Lung (tissue), 13 donors: Measurements from ENCODE around the gene ELF3. TPM values are rescaled to one million over a fixed set of nuclear protein-coding genes. Genes with fewer than 3 reads are reported as not detected.
"Not testable (repeated sequence)": the region's sequence is repeated elsewhere in the genome, so short reads cannot be mapped to it uniquely, and the experiment has no call there.

ENCODE experiments used
- ATAC-seq: fragments of 200-7000 bp; cut with Tn5 transposase; one replicate; pipeline ENCODE4 v1.9.1; 2020; ENCODE audit warnings: moderate number of reproducible peaks; ENCODE audit not compliant: insufficient read depth, low FRiP score
- DNase-seq, 3 donors: peaks; one replicate each; pipeline ENCODE4 v3.0.0-alpha.2; 2013 to 2017
- H3K27ac ChIP-seq, 2 donors: one replicate each; pipeline ENCODE4 v1.5.1; 2013; ENCODE audit warnings: mild to moderate bottlenecking in 2 of 2, moderate library complexity in 2 of 2, control low read depth in 1 of 2, inconsistent platforms in 1 of 2, low read depth in 1 of 2, low read length in 1 of 2
- H3K27me3 ChIP-seq, 3 donors: one replicate each; pipeline ENCODE4 v1.5.1; 2013; ENCODE audit warnings: low read length in 2 of 3; ENCODE audit not compliant: control insufficient read depth in 3 of 3, insufficient read depth in 3 of 3
- H3K36me3 ChIP-seq, 4 donors: one replicate each; pipeline ENCODE4 v1.5.1; 2013; ENCODE audit warnings: low read length in 4 of 4, mild to moderate bottlenecking in 1 of 4, moderate library complexity in 1 of 4; ENCODE audit not compliant: control insufficient read depth in 4 of 4, insufficient read depth in 4 of 4
- H3K4me1 ChIP-seq, 5 donors: one replicate each; pipeline ENCODE4 v1.5.1; 2013; ENCODE audit warnings: low read length in 5 of 5, mild to moderate bottlenecking in 2 of 5, moderate library complexity in 1 of 5; ENCODE audit not compliant: control insufficient read depth in 5 of 5, insufficient read depth in 5 of 5
- H3K4me3 ChIP-seq: one replicate; pipeline ENCODE4 v1.5.1; 2013; ENCODE audit warnings: mild to moderate bottlenecking, control low read depth, moderate library complexity
- H3K9ac ChIP-seq, 2 donors: one replicate each; pipeline ENCODE4 v1.5.1; 2013; ENCODE audit warnings: low read length in 2 of 2, control low read depth in 1 of 2; ENCODE audit not compliant: insufficient read depth in 1 of 2
- H3K9me3 ChIP-seq, 4 donors: one replicate each; pipeline ENCODE4 v1.5.1; 2013; ENCODE audit warnings: low read length in 3 of 4, mild to moderate bottlenecking in 1 of 4, moderate library complexity in 1 of 4; ENCODE audit not compliant: control insufficient read depth in 4 of 4, insufficient read depth in 3 of 4
- WGBS, 2 donors: extraction: QIAGEN DNeasy Blood & Tissue Kit; methylation state at CpG; one replicate each; pipeline ENCODE4 v1.1.7; 2013; 5-methylcytosine and 5-hydroxymethylcytosine counted together
- polyA plus RNA-seq, 2 donors: library from polyadenylated mRNA; stranded (reverse); fragments of 200-250 nt; gene quantifications; one replicate each; pipeline ENCODE4 v1.2.1, GENCODE V29; 2013
- small RNA-seq: library from RNA; depleted of rRNA; stranded (forward); fragments of <200 nt; gene quantifications from one replicate; pipeline ENCODE3, GENCODE V24; 2014; ENCODE audit warnings: low replicate concordance
- total RNA-seq, 2 donors: library from RNA; depleted of rRNA in 1 of 2; stranded (reverse); fragments of >200 nt in 1 of 2; gene quantifications; one replicate each; pipeline ENCODE4 v1.2.1, GENCODE V29; 2014 to 2021
- TF ChIP-seq, protein P1 (sequence below): IDR thresholded peaks from 2 replicates; pipeline ENCODE4 v1.5.1; 2012; ENCODE audit warnings: mild to moderate bottlenecking; ENCODE audit errors: control extremely low read depth, extremely low read depth
- donor health status: control.
- donor health status: control.
- donor health status: Bipolar disorder and iron deficiency.
- donor health status: healthy.
- donor health status: DM: yes; HTN: yes; CAD: no.

The ELF3 gene
- total and polyA plus RNA-seq, 4 donors, result 143 to 219 (median 149) TPM

DNA sequence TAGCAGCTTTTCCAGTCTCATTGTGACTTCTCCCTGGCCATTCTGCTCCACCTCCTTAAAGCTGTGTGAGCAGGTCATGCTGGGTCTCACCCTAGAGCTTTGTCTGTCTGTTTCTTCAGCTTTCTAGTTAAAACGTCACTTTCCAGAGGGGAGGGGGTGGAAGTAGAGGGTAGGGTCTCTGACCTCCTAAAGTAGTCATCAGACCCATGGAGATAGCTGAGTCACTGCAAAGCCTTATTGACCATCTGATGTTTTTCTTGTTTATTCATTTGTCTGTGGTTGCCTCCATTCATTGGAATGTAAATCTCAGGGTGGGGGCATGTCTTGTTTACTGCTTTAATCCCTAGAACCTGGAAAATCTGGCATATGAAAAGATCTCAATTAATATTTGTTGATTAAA lies 52.7 kb downstream of the ELF3 start:
- WGBS, 2 donors, result 29 to 38% methylated on average over 1 of the region's 1 CpG
- Histone ChIP-seq H3K9me3 (no peaks in the 10 kb centered on the region), H3K9ac (no peak overlapping the region), H3K4me3 (no peak overlapping the region), H3K4me1 (no peaks in the 10 kb centered on the region), H3K27ac (no peak overlapping the region), H3K27me3 (no peaks in the 10 kb centered on the region), H3K36me3 (no peaks in the 10 kb centered on the region)
- TF ChIP-seq, protein P1, sequence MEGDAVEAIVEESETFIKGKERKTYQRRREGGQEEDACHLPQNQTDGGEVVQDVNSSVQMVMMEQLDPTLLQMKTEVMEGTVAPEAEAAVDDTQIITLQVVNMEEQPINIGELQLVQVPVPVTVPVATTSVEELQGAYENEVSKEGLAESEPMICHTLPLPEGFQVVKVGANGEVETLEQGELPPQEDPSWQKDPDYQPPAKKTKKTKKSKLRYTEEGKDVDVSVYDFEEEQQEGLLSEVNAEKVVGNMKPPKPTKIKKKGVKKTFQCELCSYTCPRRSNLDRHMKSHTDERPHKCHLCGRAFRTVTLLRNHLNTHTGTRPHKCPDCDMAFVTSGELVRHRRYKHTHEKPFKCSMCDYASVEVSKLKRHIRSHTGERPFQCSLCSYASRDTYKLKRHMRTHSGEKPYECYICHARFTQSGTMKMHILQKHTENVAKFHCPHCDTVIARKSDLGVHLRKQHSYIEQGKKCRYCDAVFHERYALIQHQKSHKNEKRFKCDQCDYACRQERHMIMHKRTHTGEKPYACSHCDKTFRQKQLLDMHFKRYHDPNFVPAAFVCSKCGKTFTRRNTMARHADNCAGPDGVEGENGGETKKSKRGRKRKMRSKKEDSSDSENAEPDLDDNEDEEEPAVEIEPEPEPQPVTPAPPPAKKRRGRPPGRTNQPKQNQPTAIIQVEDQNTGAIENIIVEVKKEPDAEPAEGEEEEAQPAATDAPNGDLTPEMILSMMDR, result no peak
- no peak for ATAC-seq
- DNase-seq, result no peak

DNA sequence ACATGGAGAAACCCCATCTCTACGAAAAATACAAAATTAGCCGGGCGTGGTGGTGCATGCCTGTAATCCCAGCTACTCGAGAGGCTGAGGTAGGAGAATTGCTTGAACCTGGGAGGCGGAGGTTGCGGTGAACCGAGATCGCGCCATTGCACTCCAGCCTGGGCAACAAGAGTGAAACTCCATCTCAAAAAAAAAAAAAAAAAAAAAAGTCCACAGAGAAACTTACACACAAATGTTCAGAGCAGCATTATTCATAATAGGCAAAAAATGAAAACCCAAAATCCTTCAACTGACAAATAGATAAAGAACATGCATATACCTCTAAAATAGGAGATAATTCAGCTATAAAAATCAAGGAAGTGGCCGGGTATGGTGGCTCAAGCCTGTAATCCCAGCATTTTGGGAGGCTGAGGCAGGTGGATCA lies 54.5 kb downstream of the ELF3 start:
- not testable (repeated sequence) for H3K4me3 ChIP-seq, ATAC-seq, H3K27me3 ChIP-seq, DNase-seq, H3K4me1 ChIP-seq, H3K9ac ChIP-seq, H3K27ac ChIP-seq, H3K9me3 ChIP-seq, H3K36me3 ChIP-seq
- 88 to 96% methylated on average over 10 of the region's 10 CpGs for WGBS, 2 donors

Small RNAs within 50 kb of the gene (small RNA-seq; reads per million reads assigned to genes)
- gene AL691482.1, result not detected
- not detected for gene AL691482.2
- not detected for gene MIR6740
- not detected for gene RF00156

Other genes starting within 250 kb of the ELF3 start
- 10 to 100 TPM; 37.2 to 52.3 TPM for gene IPO9, start 181.4 kb upstream of the ELF3 start, total RNA-seq
- gene IPO9, start 181.4 kb upstream of the ELF3 start, polyA plus RNA-seq, result 10 to 100 TPM; 16.7 to 24.4 TPM
- 10 to 100 TPM in 1 of 2 donors, 1 to 10 TPM in 1; 7.2 to 15.8 TPM for gene SHISA4, start 121.7 kb upstream of the ELF3 start, total RNA-seq
- gene SHISA4, start 121.7 kb upstream of the ELF3 start, polyA plus RNA-seq, result 10 to 100 TPM in 1 of 2 donors, 1 to 10 TPM in 1; 7.7 to 15.9 TPM
- gene LMOD1, start 64.0 kb upstream of the ELF3 start, total RNA-seq, result 10 to 100 TPM; 11.4 to 25.1 TPM
- 10 to 100 TPM in 1 of 2 donors, 1 to 10 TPM in 1; 9.6 to 24.9 TPM for gene LMOD1, start 64.0 kb upstream of the ELF3 start, polyA plus RNA-seq
- gene TIMM17A, start 55.1 kb upstream of the ELF3 start, total RNA-seq, result 10 to 100 TPM; 25.9 to 44.4 TPM
- gene TIMM17A, start 55.1 kb upstream of the ELF3 start, polyA plus RNA-seq, result 10 to 100 TPM; 26.1 to 56.1 TPM
- gene RNPEP, start 27.9 kb upstream of the ELF3 start, total RNA-seq, result 10 to 100 TPM; 40.7 to 74.9 TPM
- 10 to 100 TPM; 45.9 to 49.2 TPM for gene RNPEP, start 27.9 kb upstream of the ELF3 start, polyA plus RNA-seq
- gene GPR37L1, start 112.3 kb downstream of the ELF3 start, total RNA-seq, result under 1 TPM in 1 of 2 donors, not detected in 1; 0.09 TPM
- gene GPR37L1, start 112.3 kb downstream of the ELF3 start, polyA plus RNA-seq, result under 1 TPM; 0.04 to 0.05 TPM
- 10 to 100 TPM; 27.8 to 82.0 TPM for gene ARL8A, start 134.2 kb downstream of the ELF3 start, total RNA-seq
- gene ARL8A, start 134.2 kb downstream of the ELF3 start, polyA plus RNA-seq, result 10 to 100 TPM; 43.6 to 54.0 TPM
- gene PTPN7, start 150.0 kb downstream of the ELF3 start, total RNA-seq, result 1 to 10 TPM; 4.5 to 6.9 TPM
- 10 to 100 TPM in 1 of 2 donors, 1 to 10 TPM in 1; 2.9 to 14.0 TPM for gene PTPN7, start 150.0 kb downstream of the ELF3 start, polyA plus RNA-seq
- gene LGR6, start 183.2 kb downstream of the ELF3 start, total RNA-seq, result 1 to 10 TPM; 1.3 to 4.1 TPM
- 1 to 10 TPM in 1 of 2 donors, under 1 TPM in 1; 0.57 to 1.3 TPM for gene LGR6, start 183.2 kb downstream of the ELF3 start, polyA plus RNA-seq